SK-N-SH (cell line): Measurements from ENCODE around the gene IP6K1. TPM values are rescaled to one million over a fixed set of nuclear protein-coding genes. Genes with fewer than 3 reads are reported as not detected.

Source experiments
- CTCF ChIA-PET: fragments of 300-600, 350-600 bp; formaldehyde crosslinking; extraction: SDS; loops from one replicate; lab custom pipeline; 2021; lab: Yijun Ruan, JAX
- POLR2A ChIA-PET: fragments of 350-600 bp; sonication (Branson Sonifier 250); formaldehyde crosslinking; extraction: SDS; loops from one replicate; lab custom pipeline; 2020; ENCODE audit warnings: antibody characterized with exemption, inconsistent platforms; lab: Yijun Ruan, JAX
- DNase-seq: peaks from one replicate; pipeline ENCODE4 v3.0.0; 2012
- H2AFZ ChIP-seq: fragments of 200-600 bp; sonication (generic); 2 replicates; pipeline ENCODE4 v1.8.1; 2016; ENCODE audit warnings: antibody characterized with exemption, mild to moderate bottlenecking, low read depth
- H3F3A ChIP-seq: fragments of 200-600 bp; sonication (generic); replicated peaks from 2 replicates; pipeline ENCODE3; 2016; ENCODE audit warnings: antibody characterized with exemption, mild to moderate bottlenecking; ENCODE audit not compliant: insufficient read depth
- H3K27ac ChIP-seq, 2 experiments: fragments of 200-500 bp in 1 of 2; fragments of 200-600 bp in 1 of 2; sonication (Bioruptor generic) in 1 of 2; sonication (generic), shearing (Covaris generic) in 1 of 2; 2 replicates each; pipeline versions ENCODE4 v1.5.1 to v1.6.1; 2014 to 2016; ENCODE audit warnings: low read depth in 2 of 2, inconsistent platforms in 1 of 2, low read length in 1 of 2, mild to moderate bottlenecking in 1 of 2, mixed read lengths in 1 of 2
- H3K27me3 ChIP-seq: fragments of 200-600 bp; sonication (generic), shearing (Covaris generic); 2 replicates; pipeline ENCODE4 v1.6.1; 2016; ENCODE audit warnings: mixed run types; ENCODE audit not compliant: insufficient read depth
- H3K36me3 ChIP-seq, 2 experiments: fragments of 200-500 bp in 1 of 2; fragments of 200-600 bp in 1 of 2; sonication (Bioruptor generic) in 1 of 2; sonication (generic) in 1 of 2; replicated peaks in 1 of 2; 2 replicates each; pipeline versions ENCODE3 to v1.5.1; 2014 to 2016; ENCODE audit warnings: low read length in 1 of 2, mild to moderate bottlenecking in 1 of 2; ENCODE audit not compliant: insufficient read depth in 2 of 2, control insufficient read depth in 1 of 2
- H3K4me1 ChIP-seq, 2 experiments: fragments of 200-500 bp in 1 of 2; fragments of 200-600 bp in 1 of 2; sonication (Bioruptor generic) in 1 of 2; sonication (generic), shearing (Covaris generic) in 1 of 2; 2 replicates each; pipeline versions ENCODE4 v1.5.1 to v1.6.1; 2014 to 2016; ENCODE audit warnings: low read depth in 1 of 2, low read length in 1 of 2, mixed run types in 1 of 2; ENCODE audit not compliant: insufficient read depth in 2 of 2, control insufficient read depth in 1 of 2
- H3K4me2 ChIP-seq: fragments of 200-600 bp; sonication (generic), shearing (Covaris generic); 2 replicates; pipeline ENCODE4 v1.6.1; 2017; ENCODE audit warnings: mixed run types
- H3K4me3 ChIP-seq, 2 experiments: fragments of 200-500 bp in 1 of 2; fragments of 200-600 bp in 1 of 2; sonication (Bioruptor generic) in 1 of 2; sonication (generic), shearing (Covaris generic) in 1 of 2; 2 replicates each; pipeline versions ENCODE4 v1.5.1 to v1.8.1; 2014 to 2016; ENCODE audit warnings: low read depth in 2 of 2, inconsistent platforms in 1 of 2, low read length in 1 of 2, mild to moderate bottlenecking in 1 of 2, mixed read lengths in 1 of 2, moderate library complexity in 1 of 2
- H3K79me2 ChIP-seq: fragments of 200-600 bp; sonication (generic); 2 replicates; pipeline ENCODE4 v1.8.1; 2017; ENCODE audit warnings: mild to moderate bottlenecking; ENCODE audit not compliant: insufficient read depth
- H3K9ac ChIP-seq: fragments of 200-600 bp; sonication (generic); 2 replicates; pipeline ENCODE4 v1.6.1; 2017; ENCODE audit warnings: mixed run types
- H3K9me2 ChIP-seq: fragments of 200-600 bp; sonication (generic); 2 replicates; pipeline ENCODE4 v1.6.1; 2017; ENCODE audit warnings: mixed run types
- H3K9me3 ChIP-seq: fragments of 200-600 bp; sonication (generic); 2 replicates; pipeline ENCODE4 v1.6.1; 2017; ENCODE audit warnings: mixed run types, mild to moderate bottlenecking, moderate library complexity
- H4K20me1 ChIP-seq: fragments of 200-600 bp; sonication (generic); 2 replicates; pipeline ENCODE4 v1.6.1; 2017; ENCODE audit warnings: mild to moderate bottlenecking, mixed run types; ENCODE audit not compliant: insufficient read depth
- ELF1 ChIP-seq: IDR thresholded peaks from 2 replicates; pipeline ENCODE4 v1.4.0; 2012
- EP300 ChIP-seq, 2 experiments: IDR thresholded peaks; 2 replicates each; pipeline versions ENCODE4 v1.4.0 to v1.6.1; 2012; ENCODE audit warnings: borderline replicate concordance in 1 of 2, low read depth in 1 of 2, low read length in 1 of 2
- EZH2phosphoT487 ChIP-seq: fragments of 200-600 bp; sonication (generic); IDR thresholded peaks from 2 replicates; pipeline ENCODE4 v1.6.1; 2017; ENCODE audit warnings: low read depth, mixed run types, mild to moderate bottlenecking, antibody characterized with exemption, moderate library complexity, borderline replicate concordance
- FOXJ3 ChIP-seq: sonication (generic); formaldehyde crosslinking; IDR thresholded peaks from 2 replicates; pipeline ENCODE4 v1.5.1; 2020; ENCODE audit warnings: mild to moderate bottlenecking, missing genetic modification reagents
- FOXM1 ChIP-seq: IDR thresholded peaks from 2 replicates; pipeline ENCODE4 v1.4.0; 2012; ENCODE audit warnings: low read depth, mild to moderate bottlenecking
- GABPA ChIP-seq: IDR thresholded peaks from 2 replicates; pipeline ENCODE4 v1.4.0; 2012; ENCODE audit warnings: low read depth, mild to moderate bottlenecking
- GATA2 ChIP-seq: sonication (generic); formaldehyde crosslinking; IDR thresholded peaks from 2 replicates; pipeline ENCODE4 v1.5.0; 2020; ENCODE audit warnings: mild to moderate bottlenecking, missing genetic modification reagents
- JUND ChIP-seq: IDR thresholded peaks from 2 replicates; pipeline ENCODE4 v1.4.0; 2012
- MAX ChIP-seq: IDR thresholded peaks from 2 replicates; pipeline ENCODE4 v1.4.0; 2012; ENCODE audit warnings: low read depth
- MEF2A ChIP-seq: IDR thresholded peaks from 2 replicates; pipeline ENCODE4 v1.4.0; 2012; ENCODE audit warnings: low read depth, borderline replicate concordance
- MXI1 ChIP-seq: IDR thresholded peaks from 2 replicates; pipeline ENCODE4 v1.6.1; 2012; ENCODE audit warnings: mild to moderate bottlenecking, low read depth, low read length, improper control_type of control experiment
- NFIC ChIP-seq: IDR thresholded peaks from 2 replicates; pipeline ENCODE4 v1.4.0; 2012; ENCODE audit warnings: borderline replicate concordance
- NRF1 ChIP-seq: IDR thresholded peaks from 2 replicates; pipeline ENCODE4 v1.6.1; 2012; ENCODE audit warnings: low read depth, mild to moderate bottlenecking, low read length
- POLR2AphosphoS5 ChIP-seq: IDR thresholded peaks from 2 replicates; pipeline ENCODE4 v1.6.1; 2012; ENCODE audit warnings: low read depth, low read length
- RAD21 ChIP-seq: IDR thresholded peaks from 2 replicates; pipeline ENCODE4 v1.6.1; 2012; ENCODE audit warnings: mild to moderate bottlenecking, low read length
- RCOR1 ChIP-seq: fragments of 150-350 bp; IDR thresholded peaks from 2 replicates; pipeline ENCODE4 v1.6.1; 2017; ENCODE audit warnings: antibody characterized with exemption, low read length
- RFX5 ChIP-seq: IDR thresholded peaks from 2 replicates; pipeline ENCODE4 v1.6.1; 2012; ENCODE audit warnings: mild to moderate bottlenecking, improper control_type of control experiment, low read length
- TAF1 ChIP-seq: IDR thresholded peaks from 2 replicates; pipeline ENCODE4 v1.6.1; 2012; ENCODE audit warnings: low read depth, mild to moderate bottlenecking, low read length, moderate library complexity, borderline replicate concordance
- TCF12 ChIP-seq: IDR thresholded peaks from 2 replicates; pipeline ENCODE4 v1.4.0; 2012
- TEAD4 ChIP-seq: IDR thresholded peaks from 2 replicates; pipeline ENCODE4 v1.4.0; 2012; ENCODE audit warnings: mild to moderate bottlenecking, borderline replicate concordance; ENCODE audit not compliant: insufficient read depth
- WGBS: methylation state at CpG from one replicate; pipeline ENCODE4 v1.1.6; 2017; ENCODE audit warnings: low lambda C conversion rate; 5-methylcytosine and 5-hydroxymethylcytosine counted together
- polyA plus RNA-seq, 3 experiments: library from polyadenylated mRNA; depleted of rRNA; stranded (reverse); fragments of >200 nt; gene quantifications; 2 replicates each; pipeline ENCODE4 v1.2.3, GENCODE V29; 2012
- TF ChIP-seq, protein P1 (sequence below): IDR thresholded peaks from 2 replicates; pipeline ENCODE4 v1.4.0; 2012; ENCODE audit warnings: low read depth, borderline replicate concordance
- TF ChIP-seq, protein P2 (sequence below): IDR thresholded peaks from 2 replicates; pipeline ENCODE4; 2012

IP6K1 gene
- polyA plus RNA-seq, 1 of the 3 experiments (the other 2 are of a cell fraction) = 23.3 TPM

DNA sequence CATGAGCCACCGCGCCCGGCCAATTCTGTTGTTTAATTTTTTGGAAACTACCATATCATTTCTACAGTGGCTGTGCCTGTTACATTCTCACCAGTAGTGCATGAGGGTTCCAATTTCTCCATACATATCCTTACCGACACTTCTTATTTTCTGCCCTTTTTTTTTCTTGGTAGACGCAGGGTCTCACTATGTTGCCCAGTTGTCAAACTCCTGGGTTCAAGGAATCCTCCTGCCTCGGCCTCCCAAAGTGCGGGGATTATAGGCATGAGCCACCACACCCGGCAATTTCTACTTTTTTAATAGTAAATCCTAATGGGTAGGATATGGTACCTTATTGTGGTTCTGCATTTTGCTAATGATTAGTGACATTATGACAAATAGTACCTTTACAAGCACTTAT, 76.5 kb downstream of the IP6K1 start:
- no peak overlapping the region for H3K9ac ChIP-seq
- WGBS = 95% methylated on average over 8 of the region's 8 CpGs
- TF ChIP-seq MEF2A = no peak
- TF ChIP-seq TEAD4 = no peak
- no peak for TF ChIP-seq GABPA
- TF ChIP-seq TAF1 = no peak
- TF ChIP-seq POLR2AphosphoS5 = no peak
- no peak for TF ChIP-seq EZH2phosphoT487
- no peak for TF ChIP-seq EP300 (IDR thresholded peaks at IDR 0.05; ENCODE audit: borderline replicate concordance in 1 of 2, low read depth in 1 of 2, low read length in 1 of 2)
- no peak for TF ChIP-seq TCF12
- TF ChIP-seq JUND = no peak
- TF ChIP-seq RFX5 = no peak
- TF ChIP-seq, protein P1, sequence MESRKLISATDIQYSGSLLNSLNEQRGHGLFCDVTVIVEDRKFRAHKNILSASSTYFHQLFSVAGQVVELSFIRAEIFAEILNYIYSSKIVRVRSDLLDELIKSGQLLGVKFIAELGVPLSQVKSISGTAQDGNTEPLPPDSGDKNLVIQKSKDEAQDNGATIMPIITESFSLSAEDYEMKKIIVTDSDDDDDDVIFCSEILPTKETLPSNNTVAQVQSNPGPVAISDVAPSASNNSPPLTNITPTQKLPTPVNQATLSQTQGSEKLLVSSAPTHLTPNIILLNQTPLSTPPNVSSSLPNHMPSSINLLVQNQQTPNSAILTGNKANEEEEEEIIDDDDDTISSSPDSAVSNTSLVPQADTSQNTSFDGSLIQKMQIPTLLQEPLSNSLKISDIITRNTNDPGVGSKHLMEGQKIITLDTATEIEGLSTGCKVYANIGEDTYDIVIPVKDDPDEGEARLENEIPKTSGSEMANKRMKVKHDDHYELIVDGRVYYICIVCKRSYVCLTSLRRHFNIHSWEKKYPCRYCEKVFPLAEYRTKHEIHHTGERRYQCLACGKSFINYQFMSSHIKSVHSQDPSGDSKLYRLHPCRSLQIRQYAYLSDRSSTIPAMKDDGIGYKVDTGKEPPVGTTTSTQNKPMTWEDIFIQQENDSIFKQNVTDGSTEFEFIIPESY = no peak
- TF ChIP-seq FOXM1 = no peak
- TF ChIP-seq, protein P2, sequence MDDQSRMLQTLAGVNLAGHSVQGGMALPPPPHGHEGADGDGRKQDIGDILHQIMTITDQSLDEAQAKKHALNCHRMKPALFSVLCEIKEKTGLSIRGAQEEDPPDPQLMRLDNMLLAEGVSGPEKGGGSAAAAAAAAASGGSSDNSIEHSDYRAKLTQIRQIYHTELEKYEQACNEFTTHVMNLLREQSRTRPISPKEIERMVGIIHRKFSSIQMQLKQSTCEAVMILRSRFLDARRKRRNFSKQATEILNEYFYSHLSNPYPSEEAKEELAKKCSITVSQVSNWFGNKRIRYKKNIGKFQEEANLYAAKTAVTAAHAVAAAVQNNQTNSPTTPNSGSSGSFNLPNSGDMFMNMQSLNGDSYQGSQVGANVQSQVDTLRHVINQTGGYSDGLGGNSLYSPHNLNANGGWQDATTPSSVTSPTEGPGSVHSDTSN = no peak
- no peak for TF ChIP-seq GATA2
- no peak for TF ChIP-seq NRF1
- TF ChIP-seq, all 33 proteins: peak for 0
- Histone ChIP-seq H2AFZ (no peak overlapping the region), H3K4me2 (no peak overlapping the region), H3K79me2 (no peaks in the 10 kb centered on the region), H3F3A (no peaks in the 10 kb centered on the region), H3K9me3 (no peaks in the 10 kb centered on the region), H3K4me1 (no peaks in the 10 kb centered on the region), H3K36me3 (peaks cover 8 to 12% of the 10 kb centered on the region in 2 experiments), H3K27me3 (no peaks in the 10 kb centered on the region), H4K20me1 (no peaks in the 10 kb centered on the region), H3K9me2 (no peaks in the 10 kb centered on the region), H3K4me3 (no peak overlapping the region), H3K27ac (no peak overlapping the region)
- no peak for DNase-seq
- CTCF ChIA-PET = no interaction called here
- POLR2A ChIA-PET = no interaction called here

DNA sequence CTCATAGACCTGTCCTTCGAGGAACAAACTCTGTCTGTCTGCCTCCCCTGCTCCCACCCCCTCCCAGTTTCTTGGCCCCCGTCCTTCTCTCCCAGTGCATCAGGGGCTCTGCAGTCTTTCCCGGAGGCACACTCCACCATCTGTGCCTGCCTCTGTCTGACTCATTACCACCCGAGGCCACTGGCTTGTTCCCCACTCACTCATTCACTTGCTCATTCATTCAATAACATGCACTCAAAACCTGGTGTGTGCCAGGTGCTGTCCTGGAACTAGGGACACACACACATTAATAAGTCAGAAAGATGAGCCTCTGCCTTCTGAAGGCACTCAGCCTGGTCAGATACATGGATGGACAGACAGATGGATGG, 79.2 kb downstream of the IP6K1 start:
- no peak overlapping the region for H3K27ac ChIP-seq
- no peak overlapping the region for H3K9ac ChIP-seq
- no peak for DNase-seq
- no peaks in the 10 kb centered on the region for H4K20me1 ChIP-seq
- no peak overlapping the region for H3K4me3 ChIP-seq
- no peaks in the 10 kb centered on the region for H3F3A ChIP-seq
- no peaks in the 10 kb centered on the region for H3K9me3 ChIP-seq
- H3K27me3 ChIP-seq = no peaks in the 10 kb centered on the region
- peaks cover 8 to 18% of the 10 kb centered on the region in 2 experiments for H3K36me3 ChIP-seq
- ChIA-PET POLR2A (interaction anchor here (1.0 kb wide), 1 partner anchor 12 kb away, joined by 3 read pairs; no protein-coding TSS in a partner anchor), CTCF (interaction anchor here (0.6 to 1.5 kb wide), 2 partner anchors 11 to 635 kb away, joined by 3 read pairs; no protein-coding TSS in a partner anchor)
- no peak overlapping the region for H2AFZ ChIP-seq
- no peaks in the 10 kb centered on the region for H3K4me1 ChIP-seq
- H3K4me2 ChIP-seq = no peak overlapping the region
- H3K9me2 ChIP-seq = no peaks in the 10 kb centered on the region
- H3K79me2 ChIP-seq = no peaks in the 10 kb centered on the region
- 48% methylated on average over 4 of the region's 4 CpGs for WGBS
- TF ChIP-seq MEF2A (no peak), RCOR1 (no peak), RAD21 (no peak), EZH2phosphoT487 (no peak), FOXJ3 (CRISPR knock-in tag) (no peak), ELF1 (no peak), MXI1 (no peak), GABPA (no peak), POLR2AphosphoS5 (no peak), MAX (no peak), NFIC (no peak), JUND (no peak)
- TF ChIP-seq, protein P1 = no peak
- TF ChIP-seq, protein P2 = no peak
